ENCODE results near the gene PLAU.
A peak's percentile ranks its signal among the peaks of the same experiment; 100 is the strongest.
"Not testable (repeated sequence)": the region's sequence is repeated elsewhere in the genome, so short reads cannot be mapped to it uniquely, and the experiment has no call there.

PLAU gene

GRCh38 chr10:73926152-73926764 lies 15.3 kb downstream of the PLAU start:
- intact Hi-C loops (cut with micrococcal nuclease): no loop called here
- no peaks in the 10 kb centered on the region for H3K36me3 Mint-ChIP-seq (ENCODE audit: low read depth)
- H3K27me3 Mint-ChIP-seq: no peaks in the 10 kb centered on the region
- H3K9me3 Mint-ChIP-seq: no peaks in the 10 kb centered on the region
- H3K4me1 Mint-ChIP-seq (ENCODE audit: low read depth): peaks cover 51% of the 10 kb centered on the region
- no peak overlapping the region for H3K4me3 Mint-ChIP-seq
- peak overlapping the region; percentile 75 for H3K27ac Mint-ChIP-seq

GRCh38 chr10:73930630-73931327 lies 19.8 kb downstream of the PLAU start:
- H3K4me3 Mint-ChIP-seq; intact Hi-C loops (cut with micrococcal nuclease); H3K27me3 Mint-ChIP-seq; H3K36me3 Mint-ChIP-seq (ENCODE audit: low read depth); H3K9me3 Mint-ChIP-seq: not testable (repeated sequence)
- H3K4me1 Mint-ChIP-seq (ENCODE audit: low read depth): peaks cover 70% of the 10 kb centered on the region
- H3K27ac Mint-ChIP-seq: peak overlapping the region; percentile 78

DNA sequence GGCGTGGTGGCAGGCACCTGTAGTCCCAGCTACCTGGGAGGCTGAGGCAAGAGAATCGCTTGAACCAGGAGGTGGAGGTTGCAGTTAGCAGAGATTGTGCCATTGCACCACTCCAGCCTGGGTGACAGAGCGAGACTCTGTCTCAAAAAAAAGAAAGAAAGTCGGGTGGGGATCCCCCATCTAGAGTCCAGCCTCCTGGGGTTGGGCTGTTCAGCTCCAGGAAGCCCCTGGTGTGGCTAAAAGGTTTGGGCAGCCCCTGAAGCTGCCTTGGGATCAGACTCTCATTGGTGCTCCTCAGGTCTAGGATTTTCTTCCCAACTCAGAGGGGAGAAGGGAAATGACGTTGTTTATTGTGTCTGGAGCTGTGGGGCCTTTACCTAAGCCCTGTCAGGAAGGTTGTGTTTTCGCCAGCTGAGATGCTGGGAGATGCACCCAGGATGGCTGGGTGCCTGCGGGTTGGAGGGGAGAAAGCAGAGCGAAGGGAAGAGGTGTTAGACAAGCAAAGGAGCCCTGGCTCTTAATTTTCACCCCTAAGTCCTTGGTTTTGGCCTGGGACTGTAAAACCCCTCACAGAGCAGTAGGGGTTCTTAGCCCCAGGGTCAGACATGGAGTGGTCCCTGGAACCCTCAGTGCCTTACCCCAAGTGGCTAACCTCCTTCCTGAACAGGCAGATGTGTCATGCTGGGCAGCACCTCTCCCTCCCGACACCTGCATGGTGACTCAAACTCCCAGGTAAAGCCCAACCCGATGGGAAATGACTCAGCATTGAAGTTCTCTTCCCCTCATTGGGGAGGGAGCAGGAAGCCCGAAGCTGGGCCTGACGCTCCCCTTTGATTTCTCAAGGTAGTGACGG lies 21.1 kb downstream of the PLAU start:
- Mint-ChIP-seq H3K27ac (peak overlapping the region; percentile 78), H3K4me1 (ENCODE audit: low read depth) (peaks cover 58% of the 10 kb centered on the region), H3K36me3 (ENCODE audit: low read depth) (no peaks in the 10 kb centered on the region), H3K9me3 (no peaks in the 10 kb centered on the region), H3K4me3 (no peak overlapping the region), H3K27me3 (no peaks in the 10 kb centered on the region)
- intact Hi-C loops (cut with micrococcal nuclease): no loop called here

- Mint-ChIP-seq H3K9me3 (no peaks in the 10 kb centered on the region), H3K27ac (peak overlapping the region; percentile 78), H3K36me3 (ENCODE audit: low read depth) (no peaks in the 10 kb centered on the region), H3K27me3 (no peaks in the 10 kb centered on the region), H3K4me1 (ENCODE audit: low read depth) (peaks cover 56% of the 10 kb centered on the region), H3K4me3 (no peak overlapping the region)
- intact Hi-C loops (cut with micrococcal nuclease): no loop called here
Observed at GRCh38 chr10:73932620-73933112, 21.7 kb downstream of the PLAU start.

- Mint-ChIP-seq H3K27me3 (no peaks in the 10 kb centered on the region), H3K36me3 (ENCODE audit: low read depth) (no peaks in the 10 kb centered on the region), H3K27ac (no peak overlapping the region), H3K4me1 (ENCODE audit: low read depth) (peaks cover 58% of the 10 kb centered on the region), H3K4me3 (no peak overlapping the region), H3K9me3 (no peaks in the 10 kb centered on the region)
- intact Hi-C loops (cut with micrococcal nuclease): no loop called here
Observed at GRCh38 chr10:73934074-73934473, 23.1 kb downstream of the PLAU start.

DNA sequence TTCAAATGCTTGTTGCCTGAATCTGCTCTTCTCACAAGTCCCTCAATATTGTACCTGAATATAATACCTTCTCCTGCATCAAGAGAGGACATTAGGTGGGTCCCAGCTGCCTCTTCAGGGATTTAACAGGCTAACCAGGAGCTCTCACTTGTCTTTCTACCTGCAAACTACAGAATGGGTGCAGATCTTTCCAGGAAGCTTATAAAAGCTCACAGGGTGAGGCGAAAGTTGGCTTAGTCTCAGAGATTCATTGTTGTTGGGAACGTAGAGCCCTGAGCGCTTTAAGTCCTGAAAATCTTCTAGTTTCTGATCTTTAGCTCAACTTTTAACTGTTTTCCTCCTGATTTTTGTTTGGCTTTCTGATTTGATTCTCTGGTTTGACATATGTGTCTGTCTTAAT lies 25.0 kb downstream of the PLAU start:
- Mint-ChIP-seq H3K27me3 (no peaks in the 10 kb centered on the region), H3K27ac (no peak overlapping the region), H3K4me1 (ENCODE audit: low read depth) (peaks cover 48% of the 10 kb centered on the region), H3K9me3 (no peaks in the 10 kb centered on the region), H3K4me3 (no peak overlapping the region), H3K36me3 (ENCODE audit: low read depth) (no peaks in the 10 kb centered on the region)
- intact Hi-C loops (cut with micrococcal nuclease): no loop called here

GRCh38 chr10:73937333-73938043 lies 26.6 kb downstream of the PLAU start:
- Mint-ChIP-seq H3K4me3 (no peak overlapping the region), H3K36me3 (ENCODE audit: low read depth) (no peaks in the 10 kb centered on the region), H3K4me1 (ENCODE audit: low read depth) (peaks cover 35% of the 10 kb centered on the region), H3K27me3 (no peaks in the 10 kb centered on the region), H3K27ac (peak overlapping the region; percentile 70), H3K9me3 (no peaks in the 10 kb centered on the region)
- intact Hi-C loops (cut with micrococcal nuclease): no loop called here

DNA sequence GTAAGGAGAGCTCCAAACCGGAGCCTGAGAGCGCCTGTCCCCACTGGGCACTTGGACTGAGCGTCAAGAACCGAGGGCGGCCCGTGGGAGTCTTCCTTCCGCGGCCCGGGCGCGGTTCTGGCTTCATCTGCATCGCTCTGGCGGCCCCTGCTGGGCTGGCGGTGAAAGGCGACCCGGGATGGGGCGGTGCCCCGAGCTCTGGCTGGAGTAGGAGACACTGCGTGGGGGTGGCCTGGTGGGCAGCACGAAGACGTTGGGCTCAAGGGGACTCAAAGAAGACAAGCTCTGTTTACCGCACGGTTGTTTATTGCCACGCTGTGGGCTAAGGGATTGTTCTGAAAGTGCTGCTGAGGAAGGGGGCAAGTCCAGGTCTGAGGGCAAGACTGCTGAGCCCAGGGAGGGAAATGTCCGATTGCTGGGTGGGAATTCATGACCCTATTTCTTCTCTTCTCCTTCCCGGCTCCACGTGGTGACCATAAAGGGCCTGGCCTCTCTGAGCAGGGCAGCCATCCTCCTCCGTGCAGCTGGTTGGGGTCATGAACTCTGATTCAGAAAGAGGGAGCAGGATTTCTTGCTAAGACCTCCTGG lies 29.8 kb downstream of the PLAU start:
- Mint-ChIP-seq H3K4me3 (peak overlapping the region; percentile 69), H3K36me3 (ENCODE audit: low read depth) (no peaks in the 10 kb centered on the region), H3K27ac (peak overlapping the region; percentile 92), H3K4me1 (ENCODE audit: low read depth) (peaks cover 22% of the 10 kb centered on the region), H3K9me3 (no peaks in the 10 kb centered on the region), H3K27me3 (peaks cover 1% of the 10 kb centered on the region)
- intact Hi-C loops (cut with micrococcal nuclease): loop anchor here (1.0 to 5.0 kb wide), 2 partner anchors 54 to 142 kb away; no protein-coding TSS in a partner anchor

GRCh38 chr10:73941300-73941699 lies 30.4 kb downstream of the PLAU start:
- Mint-ChIP-seq H3K36me3 (ENCODE audit: low read depth) (no peaks in the 10 kb centered on the region), H3K27ac (peak overlapping the region; percentile 92), H3K4me3 (peak overlapping the region; percentile 69), H3K4me1 (ENCODE audit: low read depth) (peaks cover 22% of the 10 kb centered on the region), H3K9me3 (no peaks in the 10 kb centered on the region), H3K27me3 (peaks cover 1% of the 10 kb centered on the region)
- intact Hi-C loops (cut with micrococcal nuclease): loop anchor here (5.0 kb wide), 1 partner anchor 141 kb away; no protein-coding TSS in a partner anchor

DNA sequence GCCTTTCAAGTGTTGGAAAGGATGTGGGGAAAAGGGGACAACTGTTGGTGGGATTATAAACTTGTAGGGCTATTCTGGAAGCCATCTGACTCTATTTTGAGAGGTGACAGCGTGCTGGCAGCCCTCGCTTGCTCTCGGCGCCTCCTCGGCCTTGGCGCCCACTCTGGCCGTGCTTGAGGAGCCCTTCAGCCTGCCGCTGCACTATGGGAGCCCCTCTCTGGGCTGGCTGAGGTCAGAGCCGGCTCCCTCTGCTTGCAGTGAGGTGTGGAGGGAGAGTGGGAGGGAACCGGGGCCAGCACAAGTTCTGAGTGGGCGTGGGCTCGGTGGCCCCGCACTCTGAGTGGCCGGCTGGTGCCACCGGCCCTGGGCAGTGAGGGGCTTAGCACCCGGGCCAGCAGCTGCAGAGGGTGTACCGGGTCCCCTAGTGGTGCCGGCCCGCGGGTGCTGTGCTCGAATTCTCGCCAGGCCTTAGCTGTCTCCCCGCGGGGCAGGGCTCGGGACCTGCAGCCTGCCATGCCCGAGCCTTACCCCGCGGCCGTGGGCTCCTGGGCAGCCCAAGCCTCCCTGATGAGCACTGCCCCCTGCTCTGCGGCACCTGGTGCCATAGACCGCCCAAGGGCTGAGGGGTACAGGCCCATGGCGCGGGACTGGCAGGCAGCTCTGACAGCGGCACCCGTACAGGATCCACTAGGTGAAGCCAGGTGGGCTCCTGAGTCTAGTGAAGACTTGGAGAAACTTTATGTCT lies 33.6 kb downstream of the PLAU start:
- no peaks in the 10 kb centered on the region for H3K9me3 Mint-ChIP-seq
- intact Hi-C loops (cut with micrococcal nuclease): loop anchor here (5.0 kb wide), 1 partner anchor 138 kb away; no protein-coding TSS in a partner anchor
- H3K27ac Mint-ChIP-seq: no peak overlapping the region
- peaks cover 16% of the 10 kb centered on the region for H3K4me1 Mint-ChIP-seq (ENCODE audit: low read depth)
- no peak overlapping the region for H3K4me3 Mint-ChIP-seq
- H3K36me3 Mint-ChIP-seq (ENCODE audit: low read depth): no peaks in the 10 kb centered on the region
- peaks cover 1% of the 10 kb centered on the region for H3K27me3 Mint-ChIP-seq

DNA sequence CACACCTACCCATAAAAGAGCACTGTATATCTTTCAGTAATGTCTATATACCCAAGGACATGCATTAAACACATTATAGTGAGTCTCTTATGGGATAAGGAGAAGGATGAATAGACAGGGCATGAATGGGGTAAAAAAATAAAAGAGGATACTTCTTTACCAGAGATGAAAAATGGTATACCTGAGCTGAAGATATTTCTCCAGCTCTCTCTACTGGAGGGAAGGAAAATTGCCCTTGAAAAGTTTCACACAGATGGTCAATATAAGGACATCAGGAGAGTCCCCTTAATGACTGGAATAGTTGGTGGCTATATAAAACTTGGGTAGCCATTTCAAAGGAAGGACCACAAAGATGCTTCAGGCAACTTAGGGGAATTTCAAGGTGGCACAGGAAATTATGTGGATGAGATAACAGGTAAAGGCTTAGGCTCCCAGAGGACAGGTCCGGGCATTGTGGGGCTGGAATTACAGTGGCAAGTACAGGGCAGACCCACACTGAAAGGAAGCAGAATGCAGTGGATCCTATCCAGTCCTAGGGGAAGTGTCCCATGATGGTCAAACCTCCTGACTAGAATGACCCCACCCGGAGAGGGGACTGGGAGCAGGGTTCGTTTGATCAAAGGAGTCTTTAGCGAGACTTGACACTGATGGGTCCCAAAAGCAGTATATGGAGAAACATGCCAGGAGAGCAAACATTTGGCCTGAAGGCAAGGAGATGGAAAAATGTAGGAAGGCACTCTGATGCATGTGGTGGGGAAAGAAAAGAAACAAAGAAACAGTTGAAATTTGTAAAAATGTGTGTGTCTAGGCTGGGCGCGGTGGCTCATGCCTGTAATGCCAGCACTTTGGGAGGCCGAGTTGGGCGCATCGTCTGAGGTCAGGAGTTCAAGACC lies 35.6 kb downstream of the PLAU start:
- Mint-ChIP-seq H3K27me3 (peaks cover 1% of the 10 kb centered on the region), H3K9me3 (no peaks in the 10 kb centered on the region), H3K4me1 (ENCODE audit: low read depth) (peaks cover 5% of the 10 kb centered on the region), H3K4me3 (no peak overlapping the region), H3K36me3 (ENCODE audit: low read depth) (no peaks in the 10 kb centered on the region), H3K27ac (peak overlapping the region; percentile 3)
- intact Hi-C loops (cut with micrococcal nuclease): no loop called here
